B cell (primary cell): ENCODE measurements around the gene SP9. TPM values are rescaled to one million over a fixed set of nuclear protein-coding genes. Genes with fewer than 3 reads are reported as not detected.

Source experiments
- ATAC-seq: fragments of 200-7000 bp; cut with Tn5 transposase; one replicate; pipeline ENCODE4 v1.10.0; 2021; ENCODE audit warnings: low read depth, mild to moderate bottlenecking, moderate number of reproducible peaks, moderate library complexity
- CTCF ChIA-PET: fragments of 350-600 bp; sonication (Branson Sonifier 250); formaldehyde crosslinking; loops from one replicate; lab custom pipeline; 2021; ENCODE audit warnings: antibody characterized with exemption, inconsistent platforms; lab: Charles Lee
- POLR2A ChIA-PET: fragments of 350-600 bp; sonication (Branson Sonifier 250); formaldehyde crosslinking; loops from one replicate; lab custom pipeline; 2021; ENCODE audit warnings: antibody characterized with exemption; lab: Charles Lee
- DNase-seq: peaks from one replicate; pipeline ENCODE4 v3.0.0; 2013
- H2AFZ ChIP-seq: 2 replicates; pipeline ENCODE4 v1.6.1; 2012; ENCODE audit warnings: mild to moderate bottlenecking, low read depth, low read length; ENCODE audit not compliant: insufficient read depth, poor library complexity, severe bottlenecking
- H3K27ac ChIP-seq, 2 donors: 1 replicate in 1 of 2; 2 replicates in 1 of 2; pipeline ENCODE4 v1.5.1; 2012 to 2013; ENCODE audit warnings: low read length in 2 of 2, mild to moderate bottlenecking in 2 of 2, moderate library complexity in 1 of 2
- H3K27me3 ChIP-seq, 4 experiments: fragments of 200-600 bp in 1 of 4; sonication (generic) in 1 of 4; replicated peaks in 1 of 4; 1 replicate in 2 of 4; 2 replicates in 2 of 4; pipeline versions ENCODE4 v1.6.1 to v1.7.0; 2013 to 2016; ENCODE audit warnings: low read length in 3 of 4, mild to moderate bottlenecking in 2 of 4, mixed read lengths in 1 of 4, moderate library complexity in 1 of 4; ENCODE audit not compliant: insufficient read depth in 4 of 4, control insufficient read depth in 3 of 4; ENCODE audit errors: control extremely low read depth in 1 of 4
- H3K36me3 ChIP-seq, 2 experiments: replicated peaks in 1 of 2; 1 replicate in 1 of 2; 2 replicates in 1 of 2; pipeline versions ENCODE4 v1.6.1 to v1.7.1; 2013; ENCODE audit warnings: low read length in 1 of 2; ENCODE audit not compliant: insufficient read depth in 2 of 2, control insufficient read depth in 1 of 2; ENCODE audit errors: control extremely low read depth in 1 of 2, extremely low read depth in 1 of 2
- H3K4me1 ChIP-seq, 2 donors: fragments of 200-600 bp in 1 of 2; sonication (generic) in 1 of 2; 1 replicate in 1 of 2; 2 replicates in 1 of 2; pipeline versions ENCODE4 v1.5.1 to v1.6.1; 2013 to 2017; ENCODE audit warnings: low read length in 2 of 2; ENCODE audit not compliant: control insufficient read depth in 2 of 2, insufficient read depth in 2 of 2
- H3K4me2 ChIP-seq: replicated peaks from 2 replicates; pipeline ENCODE3; 2012; ENCODE audit warnings: mild to moderate bottlenecking, low read depth, low read length; ENCODE audit not compliant: poor library complexity, severe bottlenecking
- H3K4me3 ChIP-seq, 5 experiments: fragments of 200-600 bp in 1 of 5; sonication (generic) in 1 of 5; 1 replicate in 3 of 5; 2 replicates in 2 of 5; pipeline versions ENCODE4 v1.5.1 to v1.7.0; 2011 to 2016; ENCODE audit warnings: low read length in 4 of 5, mild to moderate bottlenecking in 4 of 5, low read depth in 2 of 5, control low read depth in 1 of 5, moderate library complexity in 1 of 5; ENCODE audit not compliant: insufficient read depth in 1 of 5; ENCODE audit errors: control extremely low read depth in 1 of 5, extremely low read depth in 1 of 5
- H3K79me2 ChIP-seq: fragments of 200-600 bp; sonication (generic); one replicate; pipeline ENCODE4 v1.6.0; 2016; ENCODE audit warnings: low read length; ENCODE audit not compliant: control insufficient read depth, insufficient read depth
- H3K9ac ChIP-seq: fragments of 200-600 bp; sonication (generic); 2 replicates; pipeline ENCODE4 v1.6.1; 2017; ENCODE audit warnings: mild to moderate bottlenecking, low read length, moderate library complexity
- H3K9me3 ChIP-seq, 3 donors: one replicate each; pipeline versions ENCODE4 v1.6.1 to v1.7.1; 2013; ENCODE audit warnings: low read length in 2 of 3; ENCODE audit not compliant: control insufficient read depth in 2 of 3, insufficient read depth in 1 of 3; ENCODE audit errors: control extremely low read depth in 1 of 3
- H4K20me1 ChIP-seq: 2 replicates; pipeline ENCODE4 v1.6.0; 2012; ENCODE audit warnings: mild to moderate bottlenecking, low read length; ENCODE audit not compliant: insufficient read depth, control insufficient read depth, poor library complexity, severe bottlenecking
- H3K27ac Mint-ChIP-seq: one replicate; pipeline ENCODE4 v1.8.0; 2021; ENCODE audit warnings: mixed read lengths
- H3K27me3 Mint-ChIP-seq: one replicate; pipeline ENCODE4 v1.8.0; 2021; ENCODE audit warnings: mixed read lengths
- H3K4me1 Mint-ChIP-seq: one replicate; pipeline ENCODE4 v1.8.0; 2021; ENCODE audit warnings: mixed read lengths
- H3K4me3 Mint-ChIP-seq: one replicate; pipeline ENCODE4 v1.8.0; 2021; ENCODE audit warnings: mixed read lengths
- H3K9me3 Mint-ChIP-seq: one replicate; pipeline ENCODE4 v1.8.0; 2022; ENCODE audit warnings: mixed read lengths; ENCODE audit not compliant: insufficient read depth
- EZH2 ChIP-seq: IDR thresholded peaks from 2 replicates; pipeline ENCODE4 v1.6.1; 2012; ENCODE audit warnings: borderline replicate concordance, low read depth, mild to moderate bottlenecking, moderate library complexity, low read length; ENCODE audit not compliant: insufficient read depth, poor library complexity, severe bottlenecking
- WGBS: methylation state at CpG from one replicate; pipeline ENCODE4 v1.1.5; 2013; ENCODE audit warnings: missing lambda C conversion rate; ENCODE audit not compliant: insufficient coverage; 5-methylcytosine and 5-hydroxymethylcytosine counted together
- intact Hi-C: fragments of 100-400 bp; cut with micrococcal nuclease; formaldehyde crosslinking; loops from one replicate; pipeline ENCODE4 v1.10.0; 2022
- polyA plus RNA-seq: library from polyadenylated mRNA; depleted of rRNA; stranded (reverse); fragments of >200 nt; gene quantifications from 2 replicates; pipeline ENCODE4 v1.2.3, GENCODE V29; 2012
- total RNA-seq, 2 donors: library from RNA; stranded (reverse); fragments of 120-200 nt in 1 of 2; gene quantifications; 1 replicate in 1 of 2; 2 replicates in 1 of 2; pipeline versions ENCODE4 v1.2.3 to v1.2.4, GENCODE V29; 2013 to 2022
- TF ChIP-seq, protein P1 (sequence below): fragments of 200-600 bp; IDR thresholded peaks from one replicate; pipeline ENCODE4 v1.8.0; 2022; ENCODE audit warnings: antibody characterized with exemption, mild to moderate bottlenecking

The SP9 gene
- total and polyA plus RNA-seq, 2 donors (not counting 1 experiment from before 2014, with no cell fraction given), result not detected

GRCh38 chr2:174335988-174336500 lies 1.3 kb downstream of the SP9 start:
- Mint-ChIP-seq H3K4me1 (peaks cover 30% of the 10 kb centered on the region), H3K4me3 (peak overlapping the region; percentile 84), H3K27ac (peak overlapping the region; percentile 37), H3K9me3 (peaks cover 2% of the 10 kb centered on the region), H3K27me3 (peaks cover 61% of the 10 kb centered on the region)
- Histone ChIP-seq H3K27ac (no peak overlapping the region), H3K27me3 (peaks cover 0 to 93% (median 79%) of the 10 kb centered on the region in 4 experiments), H3K4me2 (peak overlapping the region; percentile 94), H3K9ac (peak overlapping the region; percentile 60), H3K4me3 (peak overlapping the region in 3 of 5 experiments; percentile 43 to 62 (median 47)), H3K79me2 (no peaks in the 10 kb centered on the region), H2AFZ (peak overlapping the region; percentile 78), H3K4me1 (peaks cover 63 to 78% of the 10 kb centered on the region in 2 donors), H3K9me3 (peaks cover 1 to 71% (median 10%) of the 10 kb centered on the region in 3 donors), H3K36me3 (no peaks in the 10 kb centered on the region), H4K20me1 (peaks cover 23% of the 10 kb centered on the region)
- DNase-seq (no peak), ATAC-seq (no peak)
- ChIA-PET POLR2A (interaction anchor here (0.7 to 1.3 kb wide), 2 partner anchors 10 to 304 kb away, joined by 3 to 5 read pairs; no protein-coding TSS in a partner anchor), CTCF (interaction anchor here (0.7 to 1.5 kb wide), 3 partner anchors 11 to 933 kb away, joined by 3 to 7 read pairs (median 6); no protein-coding TSS in a partner anchor)
- 4% methylated on average over 54 of the region's 54 CpGs for WGBS
- intact Hi-C loops, result loop anchor here (1.0 to 10.0 kb wide), 2 partner anchors 7 to 1759 kb away; partner anchors contain the start of genes HOXD12 and HOXD13
- no peak for TF ChIP-seq EZH2
- TF ChIP-seq, protein P1, sequence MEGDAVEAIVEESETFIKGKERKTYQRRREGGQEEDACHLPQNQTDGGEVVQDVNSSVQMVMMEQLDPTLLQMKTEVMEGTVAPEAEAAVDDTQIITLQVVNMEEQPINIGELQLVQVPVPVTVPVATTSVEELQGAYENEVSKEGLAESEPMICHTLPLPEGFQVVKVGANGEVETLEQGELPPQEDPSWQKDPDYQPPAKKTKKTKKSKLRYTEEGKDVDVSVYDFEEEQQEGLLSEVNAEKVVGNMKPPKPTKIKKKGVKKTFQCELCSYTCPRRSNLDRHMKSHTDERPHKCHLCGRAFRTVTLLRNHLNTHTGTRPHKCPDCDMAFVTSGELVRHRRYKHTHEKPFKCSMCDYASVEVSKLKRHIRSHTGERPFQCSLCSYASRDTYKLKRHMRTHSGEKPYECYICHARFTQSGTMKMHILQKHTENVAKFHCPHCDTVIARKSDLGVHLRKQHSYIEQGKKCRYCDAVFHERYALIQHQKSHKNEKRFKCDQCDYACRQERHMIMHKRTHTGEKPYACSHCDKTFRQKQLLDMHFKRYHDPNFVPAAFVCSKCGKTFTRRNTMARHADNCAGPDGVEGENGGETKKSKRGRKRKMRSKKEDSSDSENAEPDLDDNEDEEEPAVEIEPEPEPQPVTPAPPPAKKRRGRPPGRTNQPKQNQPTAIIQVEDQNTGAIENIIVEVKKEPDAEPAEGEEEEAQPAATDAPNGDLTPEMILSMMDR, result no peak
